Measurements from ENCODE around the gene TAC1. TPM values are rescaled to one million over a fixed set of nuclear protein-coding genes. Genes with fewer than 3 reads are reported as not detected.

TAC1 gene
- total and polyA plus RNA-seq, 4 donors: not detected

- TF ChIP-seq YY1 (IDR thresholded peaks at IDR 0.05) (no peak), HNF4A (conservative IDR thresholded peaks at IDR 0.05) (no peak), NR2F2 (IDR thresholded peaks at IDR 0.05) (no peak), HNF4G (IDR thresholded peaks at IDR 0.05) (no peak), RAD21 (IDR thresholded peaks at IDR 0.05) (no peak), RXRA (IDR thresholded peaks at IDR 0.05) (no peak), FOXA2 (IDR thresholded peaks at IDR 0.05) (no peak)
Measured at GRCh38 chr7:97693586-97693985, 38.3 kb upstream of the TAC1 start (continued).

DNA sequence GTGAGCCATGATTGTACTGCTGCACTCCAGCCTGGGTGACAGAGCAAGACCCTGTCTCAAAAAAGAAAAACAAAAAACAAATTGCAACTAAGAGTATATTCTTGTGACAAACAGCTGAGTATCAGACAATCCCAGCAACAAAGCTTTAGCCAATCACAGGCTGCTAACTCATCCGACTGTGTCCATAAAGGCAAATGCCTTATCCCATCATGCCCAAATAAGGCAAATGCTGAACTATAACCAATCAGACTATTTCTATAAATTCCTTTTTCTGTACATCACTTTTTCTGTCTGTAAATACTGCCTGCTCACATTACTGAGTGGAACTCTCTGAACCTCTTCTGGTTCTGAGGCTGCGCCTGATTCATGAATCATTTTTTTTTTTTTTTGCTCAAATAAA, 37.5 kb upstream of the TAC1 start:
- Histone ChIP-seq H3K9me3 (ENCODE audit: control insufficient read depth in 4 of 4, low read length in 3 of 4) (no peaks in the 10 kb centered on the region), H3K4me1 (ENCODE audit: control insufficient read depth in 4 of 4, insufficient read depth in 4 of 4, low read length in 3 of 4) (no peaks in the 10 kb centered on the region), H3K27me3 (ENCODE audit: control insufficient read depth in 4 of 4, insufficient read depth in 4 of 4, low read length in 3 of 4) (no peaks in the 10 kb centered on the region), H3K27ac (ENCODE audit: low read depth in 1 of 2, low read length in 2 of 2) (no peak overlapping the region), H3K36me3 (ENCODE audit: control insufficient read depth in 4 of 4, insufficient read depth in 3 of 4, low read depth in 1 of 4, low read length in 3 of 4) (no peaks in the 10 kb centered on the region), H3K4me3 (ENCODE audit: low read depth in 1 of 3, low read length in 3 of 3) (no peak overlapping the region), H3K9ac (ENCODE audit: low read depth in 1 of 2, low read length in 2 of 2) (no peak overlapping the region)
- 87% methylated on average over 2 of the region's 2 CpGs for WGBS
- no peak for TF ChIP-seq EGR1 (IDR thresholded peaks at IDR 0.05; ENCODE audit: low read depth in 2 of 2)
- TF ChIP-seq FOXA1 (IDR thresholded peaks at IDR 0.05): no peak
- TF ChIP-seq SP1 (IDR thresholded peaks at IDR 0.05): no peak
- TF ChIP-seq RAD21 (IDR thresholded peaks at IDR 0.05): no peak
- TF ChIP-seq GABPA (IDR thresholded peaks at IDR 0.05 in 1 of 2, conservative IDR thresholded peaks at IDR 0.05 in 1 of 2): no peak
- TF ChIP-seq FOXA2 (IDR thresholded peaks at IDR 0.05): no peak
- no peak for TF ChIP-seq MAX (IDR thresholded peaks at IDR 0.05)
- TF ChIP-seq TAF1 (conservative IDR thresholded peaks at IDR 0.05): no peak
- no peak for TF ChIP-seq YY1 (IDR thresholded peaks at IDR 0.05)
- TF ChIP-seq HNF4G (IDR thresholded peaks at IDR 0.05): no peak
- TF ChIP-seq RXRA (IDR thresholded peaks at IDR 0.05): no peak
- no peak for TF ChIP-seq HNF4A (conservative IDR thresholded peaks at IDR 0.05)
- TF ChIP-seq, protein P1, sequence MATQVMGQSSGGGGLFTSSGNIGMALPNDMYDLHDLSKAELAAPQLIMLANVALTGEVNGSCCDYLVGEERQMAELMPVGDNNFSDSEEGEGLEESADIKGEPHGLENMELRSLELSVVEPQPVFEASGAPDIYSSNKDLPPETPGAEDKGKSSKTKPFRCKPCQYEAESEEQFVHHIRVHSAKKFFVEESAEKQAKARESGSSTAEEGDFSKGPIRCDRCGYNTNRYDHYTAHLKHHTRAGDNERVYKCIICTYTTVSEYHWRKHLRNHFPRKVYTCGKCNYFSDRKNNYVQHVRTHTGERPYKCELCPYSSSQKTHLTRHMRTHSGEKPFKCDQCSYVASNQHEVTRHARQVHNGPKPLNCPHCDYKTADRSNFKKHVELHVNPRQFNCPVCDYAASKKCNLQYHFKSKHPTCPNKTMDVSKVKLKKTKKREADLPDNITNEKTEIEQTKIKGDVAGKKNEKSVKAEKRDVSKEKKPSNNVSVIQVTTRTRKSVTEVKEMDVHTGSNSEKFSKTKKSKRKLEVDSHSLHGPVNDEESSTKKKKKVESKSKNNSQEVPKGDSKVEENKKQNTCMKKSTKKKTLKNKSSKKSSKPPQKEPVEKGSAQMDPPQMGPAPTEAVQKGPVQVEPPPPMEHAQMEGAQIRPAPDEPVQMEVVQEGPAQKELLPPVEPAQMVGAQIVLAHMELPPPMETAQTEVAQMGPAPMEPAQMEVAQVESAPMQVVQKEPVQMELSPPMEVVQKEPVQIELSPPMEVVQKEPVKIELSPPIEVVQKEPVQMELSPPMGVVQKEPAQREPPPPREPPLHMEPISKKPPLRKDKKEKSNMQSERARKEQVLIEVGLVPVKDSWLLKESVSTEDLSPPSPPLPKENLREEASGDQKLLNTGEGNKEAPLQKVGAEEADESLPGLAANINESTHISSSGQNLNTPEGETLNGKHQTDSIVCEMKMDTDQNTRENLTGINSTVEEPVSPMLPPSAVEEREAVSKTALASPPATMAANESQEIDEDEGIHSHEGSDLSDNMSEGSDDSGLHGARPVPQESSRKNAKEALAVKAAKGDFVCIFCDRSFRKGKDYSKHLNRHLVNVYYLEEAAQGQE (IDR thresholded peaks at IDR 0.05): no peak
- TF ChIP-seq, protein P2, sequence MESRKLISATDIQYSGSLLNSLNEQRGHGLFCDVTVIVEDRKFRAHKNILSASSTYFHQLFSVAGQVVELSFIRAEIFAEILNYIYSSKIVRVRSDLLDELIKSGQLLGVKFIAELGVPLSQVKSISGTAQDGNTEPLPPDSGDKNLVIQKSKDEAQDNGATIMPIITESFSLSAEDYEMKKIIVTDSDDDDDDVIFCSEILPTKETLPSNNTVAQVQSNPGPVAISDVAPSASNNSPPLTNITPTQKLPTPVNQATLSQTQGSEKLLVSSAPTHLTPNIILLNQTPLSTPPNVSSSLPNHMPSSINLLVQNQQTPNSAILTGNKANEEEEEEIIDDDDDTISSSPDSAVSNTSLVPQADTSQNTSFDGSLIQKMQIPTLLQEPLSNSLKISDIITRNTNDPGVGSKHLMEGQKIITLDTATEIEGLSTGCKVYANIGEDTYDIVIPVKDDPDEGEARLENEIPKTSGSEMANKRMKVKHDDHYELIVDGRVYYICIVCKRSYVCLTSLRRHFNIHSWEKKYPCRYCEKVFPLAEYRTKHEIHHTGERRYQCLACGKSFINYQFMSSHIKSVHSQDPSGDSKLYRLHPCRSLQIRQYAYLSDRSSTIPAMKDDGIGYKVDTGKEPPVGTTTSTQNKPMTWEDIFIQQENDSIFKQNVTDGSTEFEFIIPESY (IDR thresholded peaks at IDR 0.05): no peak
- TF ChIP-seq CTCF (IDR thresholded peaks at IDR 0.05; ENCODE audit: low read depth, low read length, missing input control): no peak
- TF ChIP-seq JUND (IDR thresholded peaks at IDR 0.05): no peak
- TF ChIP-seq ATF3 (IDR thresholded peaks at IDR 0.05): no peak
- DNase-seq (ENCODE audit: low spot score): no peak

Data from liver (tissue), 9 donors.